Stimulated activated effector memory CD8-positive, alpha-beta T cell treated with anti-CD3 and anti-CD28 coated beads, Interleukin-12 subunit alpha, Interleukin-12 subunit beta, amount 100 ng/mL, for 72 hours (primary cell): Measurements from ENCODE around the gene ZNF93.
"Not testable (repeated sequence)": the region's sequence is repeated elsewhere in the genome, so short reads cannot be mapped to it uniquely, and the experiment has no call there.

ENCODE experiments used
- ATAC-seq: fragments of 150-1000 bp; cut with Tn5 transposase; 2 replicates; pipeline ENCODE4 v1.10.0; 2021
- DNase-seq, 2 donors: peaks; one replicate each; pipeline ENCODE4 v3.0.0; 2021 to 2022; ENCODE audit warnings: low spot score in 2 of 2
- H3K27ac Mint-ChIP-seq: one replicate; pipeline ENCODE4 v1.8.0; 2022; ENCODE audit warnings: mild to moderate bottlenecking, mixed read lengths
- H3K36me3 Mint-ChIP-seq: one replicate; pipeline ENCODE4 v1.8.0; 2022; ENCODE audit warnings: mild to moderate bottlenecking, mixed read lengths
- H3K4me1 Mint-ChIP-seq: one replicate; pipeline ENCODE4 v1.8.0; 2022; ENCODE audit warnings: mixed read lengths
- H3K4me3 Mint-ChIP-seq: one replicate; pipeline ENCODE4 v1.8.0; 2022; ENCODE audit warnings: mild to moderate bottlenecking, mixed read lengths
- H3K9me3 Mint-ChIP-seq: one replicate; pipeline ENCODE4 v1.8.0; 2022; ENCODE audit warnings: mixed read lengths

Gene ZNF93

DNA sequence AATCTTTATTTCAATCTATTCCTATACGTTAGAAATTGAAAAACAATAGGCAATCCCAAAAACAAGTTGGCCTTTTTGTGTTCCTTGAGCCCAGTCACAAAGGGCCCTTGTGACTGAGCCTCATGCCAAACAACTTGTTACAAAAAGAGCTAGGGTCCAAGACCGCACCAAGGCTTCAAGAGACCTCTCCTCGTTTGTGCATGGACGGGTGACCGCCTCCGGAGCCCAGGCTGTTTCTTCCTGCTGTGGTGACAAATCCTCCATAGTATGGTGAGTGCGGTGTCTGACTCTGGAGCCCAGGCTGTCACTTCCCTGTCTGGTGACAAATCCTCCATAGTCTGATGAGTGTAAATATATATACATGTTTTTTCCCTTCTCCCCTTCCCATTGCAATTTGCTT, 63.7 kb downstream of the ZNF93 start:
- Mint-ChIP-seq H3K9me3 (peaks cover 21% of the 10 kb centered on the region), H3K36me3 (no peaks in the 10 kb centered on the region), H3K4me3 (no peak overlapping the region), H3K27ac (no peak overlapping the region), H3K4me1 (no peaks in the 10 kb centered on the region)
- ATAC-seq (no peak), DNase-seq (no peak)

- H3K4me3 Mint-ChIP-seq, H3K27ac Mint-ChIP-seq, DNase-seq, ATAC-seq, H3K36me3 Mint-ChIP-seq, H3K4me1 Mint-ChIP-seq: not testable (repeated sequence)
- H3K9me3 Mint-ChIP-seq = peaks cover 23% of the 10 kb centered on the region
These were observed 65.4 kb downstream of the ZNF93 start for GRCh38 chr19:19966126-19966525.

DNA sequence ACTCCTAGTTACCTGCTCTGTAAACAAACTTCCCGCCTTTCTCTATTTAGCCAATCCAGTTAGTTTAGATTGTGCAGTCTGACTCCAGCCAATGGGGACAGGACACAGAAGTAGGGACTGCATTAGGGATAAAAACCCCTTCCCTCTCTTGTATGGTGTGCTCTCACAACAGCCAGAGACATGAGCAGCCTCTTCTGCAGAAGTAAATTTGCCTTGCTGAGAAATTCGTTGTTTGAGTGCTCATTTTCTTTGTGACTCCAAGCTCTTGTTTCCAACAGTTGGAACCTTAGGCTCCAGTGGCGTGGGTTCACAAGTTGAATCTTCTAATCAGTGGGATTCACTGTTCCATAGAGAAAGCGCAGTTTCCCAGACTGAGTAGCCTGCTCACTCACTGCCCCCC, 66.1 kb downstream of the ZNF93 start:
- Mint-ChIP-seq H3K4me1 (no peaks in the 10 kb centered on the region), H3K9me3 (peaks cover 23% of the 10 kb centered on the region), H3K4me3 (no peak overlapping the region), H3K27ac (no peak overlapping the region), H3K36me3 (no peaks in the 10 kb centered on the region)
- DNase-seq = no peak
- ATAC-seq = no peak
